Measurements from ENCODE around the gene KIRREL3.

DNA sequence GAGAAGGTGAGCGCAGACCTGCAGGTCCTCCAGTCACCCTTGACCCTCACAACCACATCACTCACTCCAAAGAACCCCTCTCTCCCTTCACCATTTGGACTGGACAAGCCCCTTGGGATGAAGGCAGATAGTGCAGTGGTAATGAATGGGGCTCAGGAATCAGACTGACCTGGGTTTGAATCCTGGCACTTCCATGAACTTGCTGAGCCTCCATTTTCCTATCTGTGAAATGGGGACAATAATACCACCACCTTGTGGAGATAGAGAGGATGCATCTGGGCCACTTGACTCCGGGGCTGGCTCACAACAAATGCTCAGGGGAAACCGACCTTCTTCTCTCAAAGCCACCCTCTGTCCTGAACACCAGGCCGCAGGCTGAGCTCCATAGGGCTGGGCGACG, 467.0 kb downstream of the KIRREL3 start:
- TF ChIP-seq, protein P1, sequence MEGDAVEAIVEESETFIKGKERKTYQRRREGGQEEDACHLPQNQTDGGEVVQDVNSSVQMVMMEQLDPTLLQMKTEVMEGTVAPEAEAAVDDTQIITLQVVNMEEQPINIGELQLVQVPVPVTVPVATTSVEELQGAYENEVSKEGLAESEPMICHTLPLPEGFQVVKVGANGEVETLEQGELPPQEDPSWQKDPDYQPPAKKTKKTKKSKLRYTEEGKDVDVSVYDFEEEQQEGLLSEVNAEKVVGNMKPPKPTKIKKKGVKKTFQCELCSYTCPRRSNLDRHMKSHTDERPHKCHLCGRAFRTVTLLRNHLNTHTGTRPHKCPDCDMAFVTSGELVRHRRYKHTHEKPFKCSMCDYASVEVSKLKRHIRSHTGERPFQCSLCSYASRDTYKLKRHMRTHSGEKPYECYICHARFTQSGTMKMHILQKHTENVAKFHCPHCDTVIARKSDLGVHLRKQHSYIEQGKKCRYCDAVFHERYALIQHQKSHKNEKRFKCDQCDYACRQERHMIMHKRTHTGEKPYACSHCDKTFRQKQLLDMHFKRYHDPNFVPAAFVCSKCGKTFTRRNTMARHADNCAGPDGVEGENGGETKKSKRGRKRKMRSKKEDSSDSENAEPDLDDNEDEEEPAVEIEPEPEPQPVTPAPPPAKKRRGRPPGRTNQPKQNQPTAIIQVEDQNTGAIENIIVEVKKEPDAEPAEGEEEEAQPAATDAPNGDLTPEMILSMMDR (IDR thresholded peaks at IDR 0.05), result no peak
- no peak for TF ChIP-seq POLR2AphosphoS5 (IDR thresholded peaks at IDR 0.05)
- no peak for TF ChIP-seq POLR2A (IDR thresholded peaks at IDR 0.05)

All from prostate gland (tissue), 2 donors.